ENCODE results near the gene RABL3. TPM values are rescaled to one million over a fixed set of nuclear protein-coding genes. Genes with fewer than 3 reads are reported as not detected.
"Not testable (repeated sequence)": the region's sequence is repeated elsewhere in the genome, so short reads cannot be mapped to it uniquely, and the experiment has no call there.

RABL3 gene
- total RNA-seq, 2 experiments from 2014 or later: 34.7 to 36.8 TPM

- CTCF ChIA-PET: interaction anchor here (0.6 kb wide), 1 partner anchor 86 kb away, joined by 3 read pairs; no protein-coding TSS in a partner anchor
- no peak overlapping the region for H3K4me3 Mint-ChIP-seq
- no peak overlapping the region for H3K27ac Mint-ChIP-seq
- intact Hi-C loops (cut with micrococcal nuclease): no loop called here
- H3K9me3 Mint-ChIP-seq: no peaks in the 10 kb centered on the region
- H3K4me1 Mint-ChIP-seq (ENCODE audit: low read depth): no peaks in the 10 kb centered on the region
- H3K27me3 Mint-ChIP-seq (ENCODE audit: low read depth): no peaks in the 10 kb centered on the region
- H3K36me3 Mint-ChIP-seq (ENCODE audit: low read depth): no peaks in the 10 kb centered on the region
- DNase-seq: no peak
Measured at GRCh38 chr3:120652896-120653545, 89.3 kb downstream of the RABL3 start.

GRCh38 chr3:120652281-120652680 lies 90.0 kb downstream of the RABL3 start:
- no peaks in the 10 kb centered on the region for H3K27me3 Mint-ChIP-seq (ENCODE audit: low read depth)
- CTCF ChIA-PET: no interaction called here
- no peak for DNase-seq
- no peak overlapping the region for H3K4me3 Mint-ChIP-seq
- intact Hi-C loops (cut with micrococcal nuclease): no loop called here
- H3K36me3 Mint-ChIP-seq (ENCODE audit: low read depth): no peaks in the 10 kb centered on the region
- H3K4me1 Mint-ChIP-seq (ENCODE audit: low read depth): no peaks in the 10 kb centered on the region
- no peaks in the 10 kb centered on the region for H3K9me3 Mint-ChIP-seq
- H3K27ac Mint-ChIP-seq: no peak overlapping the region

- DNase-seq: no peak
- Mint-ChIP-seq H3K9me3 (no peaks in the 10 kb centered on the region), H3K27ac (no peak overlapping the region), H3K27me3 (ENCODE audit: low read depth) (no peaks in the 10 kb centered on the region), H3K4me3 (no peak overlapping the region), H3K36me3 (ENCODE audit: low read depth) (no peaks in the 10 kb centered on the region), H3K4me1 (ENCODE audit: low read depth) (no peaks in the 10 kb centered on the region)
- CTCF ChIA-PET: no interaction called here
- intact Hi-C loops (cut with micrococcal nuclease): no loop called here
Measured at GRCh38 chr3:120650311-120650710, 92.0 kb downstream of the RABL3 start.

- Mint-ChIP-seq H3K4me1 (ENCODE audit: low read depth) (no peaks in the 10 kb centered on the region), H3K27ac (no peak overlapping the region), H3K27me3 (ENCODE audit: low read depth) (no peaks in the 10 kb centered on the region), H3K36me3 (ENCODE audit: low read depth) (no peaks in the 10 kb centered on the region), H3K4me3 (no peak overlapping the region), H3K9me3 (no peaks in the 10 kb centered on the region)
- no peak for DNase-seq
- intact Hi-C loops (cut with micrococcal nuclease): no loop called here
- CTCF ChIA-PET: no interaction called here
Measured at GRCh38 chr3:120649830-120650233, 92.5 kb downstream of the RABL3 start.

GRCh38 chr3:120648290-120648689 lies 94.0 kb downstream of the RABL3 start:
- CTCF ChIA-PET: no interaction called here

GRCh38 chr3:120646771-120647432 lies 95.4 kb downstream of the RABL3 start:
- intact Hi-C loops (cut with micrococcal nuclease): no loop called here
- no peaks in the 10 kb centered on the region for H3K9me3 Mint-ChIP-seq
- CTCF ChIA-PET: no interaction called here
- no peak for DNase-seq
- H3K36me3 Mint-ChIP-seq (ENCODE audit: low read depth): no peaks in the 10 kb centered on the region
- H3K27ac Mint-ChIP-seq: no peak overlapping the region
- no peaks in the 10 kb centered on the region for H3K27me3 Mint-ChIP-seq (ENCODE audit: low read depth)
- no peak overlapping the region for H3K4me3 Mint-ChIP-seq
- H3K4me1 Mint-ChIP-seq (ENCODE audit: low read depth): no peaks in the 10 kb centered on the region

More at GRCh38 chr3:120648290-120648689, 94.0 kb downstream of the RABL3 start:
- Mint-ChIP-seq H3K4me3 (no peak overlapping the region), H3K36me3 (ENCODE audit: low read depth) (no peaks in the 10 kb centered on the region), H3K27me3 (ENCODE audit: low read depth) (no peaks in the 10 kb centered on the region), H3K27ac (no peak overlapping the region), H3K9me3 (no peaks in the 10 kb centered on the region), H3K4me1 (ENCODE audit: low read depth) (no peaks in the 10 kb centered on the region)
- no peak for DNase-seq
- intact Hi-C loops (cut with micrococcal nuclease): no loop called here

- CTCF ChIA-PET: no interaction called here
- Mint-ChIP-seq H3K36me3 (ENCODE audit: low read depth) (no peaks in the 10 kb centered on the region), H3K4me1 (ENCODE audit: low read depth) (peaks cover 8% of the 10 kb centered on the region), H3K27ac (no peak overlapping the region), H3K27me3 (ENCODE audit: low read depth) (no peaks in the 10 kb centered on the region), H3K4me3 (no peak overlapping the region), H3K9me3 (no peaks in the 10 kb centered on the region)
- DNase-seq: no peak
- intact Hi-C loops (cut with micrococcal nuclease): no loop called here
Measured at GRCh38 chr3:120645083-120645845, 97.1 kb downstream of the RABL3 start.

- peaks cover 9% of the 10 kb centered on the region for H3K9me3 Mint-ChIP-seq
- CTCF ChIA-PET: interaction anchor here (1.1 kb wide), 1 partner anchor 153 kb away, joined by 3 read pairs; no protein-coding TSS in a partner anchor
- no peaks in the 10 kb centered on the region for H3K27me3 Mint-ChIP-seq (ENCODE audit: low read depth)
- H3K4me1 Mint-ChIP-seq (ENCODE audit: low read depth): peaks cover 15% of the 10 kb centered on the region
- no peaks in the 10 kb centered on the region for H3K36me3 Mint-ChIP-seq (ENCODE audit: low read depth)
- no peak for DNase-seq
- intact Hi-C loops (cut with micrococcal nuclease): no loop called here
- no peak overlapping the region for H3K27ac Mint-ChIP-seq
- H3K4me3 Mint-ChIP-seq: no peak overlapping the region
Measured at GRCh38 chr3:120642368-120642948, 99.9 kb downstream of the RABL3 start.

GRCh38 chr3:120641696-120642246 lies 100.5 kb downstream of the RABL3 start:
- H3K4me3 Mint-ChIP-seq: no peak overlapping the region
- peaks cover 15% of the 10 kb centered on the region for H3K4me1 Mint-ChIP-seq (ENCODE audit: low read depth)
- CTCF ChIA-PET: no interaction called here
- no peak overlapping the region for H3K27ac Mint-ChIP-seq
- H3K27me3 Mint-ChIP-seq (ENCODE audit: low read depth): no peaks in the 10 kb centered on the region
- intact Hi-C loops (cut with micrococcal nuclease): no loop called here
- no peaks in the 10 kb centered on the region for H3K36me3 Mint-ChIP-seq (ENCODE audit: low read depth)
- DNase-seq: no peak
- H3K9me3 Mint-ChIP-seq: peaks cover 9% of the 10 kb centered on the region

- no peaks in the 10 kb centered on the region for H3K27me3 Mint-ChIP-seq (ENCODE audit: low read depth)
- no peak overlapping the region for H3K4me3 Mint-ChIP-seq
- peaks cover 9% of the 10 kb centered on the region for H3K9me3 Mint-ChIP-seq
- CTCF ChIA-PET: no interaction called here
- peaks cover 15% of the 10 kb centered on the region for H3K4me1 Mint-ChIP-seq (ENCODE audit: low read depth)
- no peak overlapping the region for H3K27ac Mint-ChIP-seq
- H3K36me3 Mint-ChIP-seq (ENCODE audit: low read depth): no peaks in the 10 kb centered on the region
- no peak for DNase-seq
- intact Hi-C loops (cut with micrococcal nuclease): no loop called here
Measured at GRCh38 chr3:120640231-120640630, 102.1 kb downstream of the RABL3 start.

- H3K27ac Mint-ChIP-seq; intact Hi-C loops (cut with micrococcal nuclease); H3K36me3 Mint-ChIP-seq (ENCODE audit: low read depth); H3K27me3 Mint-ChIP-seq (ENCODE audit: low read depth); CTCF ChIA-PET; H3K4me3 Mint-ChIP-seq; DNase-seq; H3K9me3 Mint-ChIP-seq: not testable (repeated sequence)
- H3K4me1 Mint-ChIP-seq (ENCODE audit: low read depth): peaks cover 15% of the 10 kb centered on the region
Measured at GRCh38 chr3:120638820-120639219, 103.5 kb downstream of the RABL3 start.

GRCh38 chr3:120637851-120638559 lies 104.3 kb downstream of the RABL3 start:
- peaks cover 15% of the 10 kb centered on the region for H3K4me1 Mint-ChIP-seq (ENCODE audit: low read depth)
- CTCF ChIA-PET: no interaction called here

More at GRCh38 chr3:120637851-120638559, 104.3 kb downstream of the RABL3 start:
- no peak overlapping the region for H3K4me3 Mint-ChIP-seq
- no peak overlapping the region for H3K27ac Mint-ChIP-seq
- no peak for DNase-seq
- peaks cover 9% of the 10 kb centered on the region for H3K9me3 Mint-ChIP-seq
- intact Hi-C loops (cut with micrococcal nuclease): no loop called here
- no peaks in the 10 kb centered on the region for H3K27me3 Mint-ChIP-seq (ENCODE audit: low read depth)
- no peaks in the 10 kb centered on the region for H3K36me3 Mint-ChIP-seq (ENCODE audit: low read depth)
